GM18861 (cell line): ENCODE data around the gene TNK1.
"Not testable (repeated sequence)": the region's sequence is repeated elsewhere in the genome, so short reads cannot be mapped to it uniquely, and the experiment has no call there.

Experiments
- ATAC-seq: cut with Tn5 transposase; IDR thresholded peaks from one replicate; pipeline ENCODE4 v1.9.1; 2021; ENCODE audit not compliant: unreplicated experiment

The TNK1 gene

DNA sequence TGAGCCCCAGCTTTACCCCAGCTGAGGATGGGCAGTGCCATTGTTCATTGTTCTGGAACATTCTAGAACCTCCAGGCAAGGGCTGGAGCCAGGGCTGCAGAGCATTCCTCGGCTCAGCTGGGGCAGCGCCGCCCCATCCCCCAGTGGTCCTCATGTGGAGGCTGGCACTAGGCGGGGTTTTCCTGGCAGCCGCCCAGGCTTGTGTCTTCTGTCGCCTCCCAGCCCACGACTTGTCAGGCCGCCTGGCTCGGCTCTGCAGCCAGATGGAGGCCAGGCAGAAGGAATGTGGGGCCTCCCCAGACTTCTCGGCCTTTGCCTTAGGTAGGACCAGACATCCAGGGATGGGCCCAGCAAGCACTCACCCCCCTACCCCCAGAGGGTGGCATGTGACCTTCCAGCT is 25.8 kb upstream of the TNK1 start, which contains the start of gene TMEM95:
TSS of gene TMEM95 (plus strand) at position 104 of the 400 bp plus-strand sequence. CDS start at position 153, 49 bp downstream.
- no peak for ATAC-seq

DNA sequence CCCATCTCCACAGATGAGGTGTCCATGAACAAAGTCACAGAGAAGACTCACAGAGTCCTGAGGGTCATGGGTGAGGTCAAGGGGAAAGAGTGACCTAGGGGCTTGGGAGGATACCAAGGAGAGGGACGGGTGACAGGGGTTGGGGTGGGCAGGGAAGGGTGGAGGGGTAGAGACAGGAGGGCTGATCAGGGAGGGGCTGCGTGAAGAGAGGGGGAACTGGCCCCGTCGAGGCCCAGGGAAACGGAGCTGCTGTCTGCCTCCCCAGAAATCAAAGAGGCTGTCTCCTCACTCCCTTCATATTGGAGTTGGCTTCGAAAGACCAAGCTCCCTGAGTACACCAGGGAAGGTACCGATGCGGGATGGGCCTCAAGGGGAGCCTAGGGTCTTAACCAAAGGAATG is 25.3 kb upstream of the TNK1 start:
- no peak for ATAC-seq

DNA sequence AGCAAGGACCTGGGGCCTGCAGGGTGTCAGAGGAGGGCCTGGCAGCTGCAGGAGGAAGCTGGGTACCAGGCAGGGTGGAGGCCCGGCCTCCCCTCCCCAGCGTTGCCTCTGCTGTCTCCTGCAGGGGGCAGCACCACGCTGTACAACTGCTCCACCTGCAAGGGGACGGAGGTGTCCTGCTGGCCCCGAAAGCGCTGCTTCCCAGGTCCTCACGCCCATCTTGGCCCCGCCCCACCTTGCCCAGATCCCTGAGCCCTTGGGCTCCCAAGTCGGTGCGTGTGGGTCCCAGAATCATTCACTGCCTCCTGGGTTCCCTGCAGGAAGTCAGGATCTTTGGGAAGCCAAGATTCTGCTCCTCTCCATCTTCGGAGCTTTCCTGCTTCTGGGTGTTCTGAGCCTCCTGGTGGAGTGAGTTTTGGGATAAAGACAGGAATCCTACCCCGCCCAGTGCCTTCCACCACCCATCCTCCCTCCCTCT is 24.8 kb upstream of the TNK1 start:
- ATAC-seq: no peak

DNA sequence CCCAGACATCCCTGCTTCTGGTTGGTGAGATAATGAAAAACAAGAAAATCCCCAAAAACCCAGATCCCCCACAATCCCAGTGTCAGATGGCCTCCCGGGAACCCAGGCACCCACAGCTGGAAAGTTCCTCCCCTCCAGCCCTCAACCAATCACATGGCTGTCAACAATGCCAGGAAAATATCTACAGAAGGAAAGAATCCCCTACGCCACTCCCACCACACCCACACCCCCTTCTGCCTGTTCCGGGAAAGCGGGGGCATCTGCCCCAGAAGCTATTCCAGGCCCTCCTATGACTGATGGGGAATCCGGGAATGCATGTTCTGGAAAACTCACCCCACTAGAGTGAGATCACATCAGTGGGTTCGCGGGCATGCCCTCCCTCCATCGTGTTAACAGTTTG is 24.1 kb upstream of the TNK1 start:
- ATAC-seq: no peak

DNA sequence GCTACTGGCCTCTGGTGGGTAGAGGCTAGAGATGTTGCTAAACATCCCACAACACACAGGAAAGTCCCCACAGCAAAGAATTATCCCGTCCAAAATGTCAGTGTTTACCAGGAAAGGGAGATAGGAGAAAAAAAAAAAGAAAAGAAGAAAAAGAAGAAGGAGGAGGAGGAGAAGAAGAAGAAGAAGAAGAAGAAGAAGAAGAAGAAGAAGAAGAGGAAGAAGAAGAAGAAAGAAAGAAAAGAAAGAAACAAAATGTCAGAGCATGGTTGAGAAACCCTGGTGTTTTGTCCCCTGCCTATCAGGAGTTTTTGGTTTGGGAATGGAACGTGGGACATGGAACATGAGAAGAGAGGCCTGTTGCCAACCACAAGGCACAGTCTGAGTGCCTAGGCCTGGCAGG is 23.5 kb upstream of the TNK1 start:
- no peak for ATAC-seq

DNA sequence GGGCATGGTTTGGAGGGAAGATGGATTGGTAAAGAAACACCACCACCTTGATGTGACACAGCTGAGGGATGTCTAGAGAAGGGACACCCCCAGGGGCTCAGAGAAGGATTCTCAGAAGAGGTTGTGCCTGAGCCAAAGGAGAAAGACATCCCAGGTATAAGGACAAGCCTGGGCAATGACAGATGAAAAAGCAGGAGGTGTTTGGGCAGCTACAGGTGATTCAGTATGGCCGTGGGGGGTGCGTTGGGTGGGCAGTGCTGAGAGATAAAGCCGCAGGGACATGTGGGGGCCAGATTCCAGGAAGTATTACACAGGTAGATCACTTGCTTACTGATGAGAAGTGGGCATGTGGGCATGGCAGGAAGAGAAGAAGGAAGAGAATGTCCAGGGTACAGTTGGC is 19.0 kb upstream of the TNK1 start:
- ATAC-seq: no peak

DNA sequence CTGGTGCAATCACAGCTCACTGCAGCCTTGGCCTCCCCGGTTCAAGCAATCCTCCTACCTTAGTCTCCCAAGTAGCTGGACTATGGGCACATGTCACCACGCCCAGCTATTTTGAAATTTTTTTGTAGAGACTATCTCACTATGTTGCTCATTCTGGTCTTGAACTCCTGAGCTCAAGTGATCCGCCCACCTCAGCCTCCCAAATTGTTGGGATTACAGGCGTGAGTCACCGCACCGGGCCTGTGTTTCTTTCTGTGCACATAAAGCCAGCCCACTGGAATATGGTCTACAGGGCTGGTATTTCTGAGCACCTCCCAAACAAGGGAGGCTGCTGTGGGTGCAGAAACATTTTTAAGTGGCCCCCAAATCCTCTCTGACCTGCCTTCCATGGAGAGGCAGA is 17.6 kb upstream of the TNK1 start:
- ATAC-seq: no peak

DNA sequence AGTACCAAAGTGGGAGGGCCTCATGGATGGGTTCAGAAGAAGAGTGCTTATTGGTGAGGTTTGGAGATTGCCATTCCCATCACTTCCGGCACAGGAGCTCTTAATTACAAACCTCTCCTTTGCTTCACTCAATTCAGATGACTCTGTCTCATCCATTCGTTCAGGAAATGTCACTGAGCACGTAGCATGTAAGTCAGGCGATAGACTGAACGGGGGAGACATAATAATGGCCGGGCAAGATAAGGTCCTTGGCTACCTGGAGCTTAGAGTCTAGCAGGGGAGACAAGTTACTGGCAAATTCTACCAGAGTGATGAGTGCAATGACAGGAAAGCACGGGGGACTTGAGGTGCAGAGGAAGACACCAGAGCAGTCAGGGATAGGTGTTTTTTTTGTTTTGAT is 14.9 kb upstream of the TNK1 start:
- not testable (repeated sequence) for ATAC-seq

DNA sequence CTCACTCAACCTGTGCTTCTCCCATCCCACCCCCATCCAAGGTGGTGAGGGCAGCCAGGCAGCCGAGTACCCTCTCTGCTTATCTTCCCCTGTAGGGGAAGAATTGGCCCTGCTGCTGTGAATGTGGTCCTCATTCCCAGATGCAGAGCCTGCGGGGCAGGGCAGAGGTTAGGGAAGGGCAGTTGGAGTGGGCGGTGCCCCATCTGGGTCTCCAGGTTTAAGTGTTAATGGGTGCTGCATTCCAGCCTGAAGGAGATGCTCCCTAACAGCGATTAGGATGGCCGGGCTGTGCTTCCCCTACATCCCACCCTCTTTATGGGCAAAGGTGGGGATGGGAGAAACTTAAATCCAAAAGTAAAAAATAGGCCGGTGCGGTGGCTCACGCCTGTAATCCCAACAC is 13.8 kb upstream of the TNK1 start:
- no peak for ATAC-seq

DNA sequence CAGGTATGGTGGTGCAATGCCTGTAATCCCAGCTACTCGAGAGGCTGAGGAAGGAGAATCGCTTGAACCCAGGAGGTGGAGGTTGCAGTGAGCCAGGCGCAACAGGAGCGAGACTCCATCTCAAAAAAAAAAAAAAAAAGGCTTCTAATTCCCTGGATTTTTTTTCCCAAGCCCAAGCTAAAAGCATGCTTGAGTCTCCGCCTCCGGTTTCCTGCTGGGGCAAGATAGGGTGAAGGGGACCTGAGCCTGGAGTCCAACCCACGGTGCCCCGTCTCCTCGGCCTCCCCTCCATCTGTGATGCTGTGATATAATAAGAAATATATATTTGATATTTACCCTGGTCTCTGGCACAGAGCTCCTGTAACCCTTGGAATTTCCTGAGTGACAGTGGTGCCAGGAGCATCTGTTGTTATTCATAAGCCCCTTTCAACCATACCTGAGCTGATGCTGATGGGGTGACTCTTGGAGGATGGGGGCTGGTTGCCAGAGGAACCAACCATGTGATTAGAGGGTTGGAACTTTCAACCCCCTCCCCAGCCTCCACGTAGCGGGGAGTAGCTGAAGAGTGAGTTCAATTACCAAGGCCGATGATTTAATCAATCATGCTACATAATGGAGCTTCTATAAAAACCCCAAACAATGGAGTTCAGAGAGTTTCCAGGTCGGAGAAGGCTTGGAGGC is 12.8 kb upstream of the TNK1 start:
- ATAC-seq: no peak

DNA sequence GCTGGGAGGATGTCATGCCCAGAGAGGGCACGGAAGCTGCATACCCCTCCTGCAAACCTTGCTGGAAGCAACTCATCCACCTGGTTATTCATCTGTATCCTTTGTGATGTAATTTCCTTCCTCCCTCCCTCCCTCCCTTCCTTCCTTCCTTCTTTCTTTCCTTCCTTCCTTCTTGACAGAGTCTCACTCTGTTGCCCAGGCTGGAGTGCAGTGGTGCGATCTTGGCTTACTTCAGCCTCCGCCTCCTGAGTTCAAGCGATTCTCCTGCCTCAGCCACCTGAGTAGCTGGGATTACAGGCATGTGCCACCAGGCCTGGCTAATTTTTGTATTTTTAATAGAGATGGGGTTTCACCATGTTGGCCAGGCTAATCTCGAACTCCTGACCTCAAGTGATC is 12.3 kb upstream of the TNK1 start:
- not testable (repeated sequence) for ATAC-seq

DNA sequence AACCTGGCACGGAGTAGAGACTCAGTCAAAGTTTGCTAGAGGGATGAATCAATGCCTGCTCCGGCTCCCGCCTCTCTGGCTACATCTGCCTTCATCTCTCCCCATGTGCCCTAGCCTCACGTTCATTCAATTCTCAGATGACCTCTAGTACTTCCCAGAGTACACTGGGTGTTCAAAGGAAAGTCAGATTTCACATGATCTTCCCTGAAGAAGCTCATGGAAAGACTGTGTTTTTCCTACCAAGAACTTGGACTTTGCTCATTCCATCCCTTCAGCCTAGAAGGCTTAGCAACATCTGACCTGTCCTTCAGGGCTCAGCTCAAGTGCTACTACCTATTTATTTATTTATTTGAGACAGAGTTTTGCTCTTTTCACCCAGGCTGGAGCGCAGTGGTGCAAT is 11.1 kb upstream of the TNK1 start:
- ATAC-seq: no peak

DNA sequence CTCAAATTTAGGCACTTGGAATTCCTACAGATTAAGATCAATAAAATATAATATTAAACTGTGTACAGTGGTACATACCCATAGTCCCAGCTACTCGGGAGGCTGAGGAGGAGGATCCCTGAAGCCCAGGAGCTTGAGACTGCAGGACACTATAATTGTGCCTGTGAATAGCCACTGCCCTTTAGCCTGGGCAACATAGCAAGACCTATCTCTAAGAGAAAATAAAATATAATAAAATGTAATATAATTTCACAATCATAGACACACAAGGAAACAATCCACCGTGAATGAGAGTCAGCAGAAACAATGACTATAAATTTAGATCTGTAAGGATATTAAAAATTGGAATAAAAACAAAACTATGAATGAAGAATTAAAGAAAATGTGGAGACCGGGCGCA is 10.0 kb upstream of the TNK1 start:
- ATAC-seq: no peak

DNA sequence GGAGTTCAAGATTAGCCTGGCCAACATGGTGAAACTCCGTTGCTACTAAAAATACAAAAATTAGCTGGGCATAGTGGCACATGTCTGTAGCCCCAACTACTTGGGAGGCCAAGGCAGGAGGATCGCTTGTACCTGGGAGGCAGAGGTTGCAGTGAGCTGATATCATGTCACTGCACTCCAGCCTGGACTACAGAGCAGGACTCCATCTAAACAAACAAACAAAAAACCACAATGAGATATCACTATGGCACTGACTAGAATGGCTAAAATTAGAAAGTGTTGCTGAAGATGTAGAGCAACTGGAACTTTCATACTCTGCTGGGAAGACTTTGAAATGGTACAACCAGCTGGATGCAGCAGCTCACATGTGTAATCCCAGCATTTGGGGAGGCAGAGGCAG is 6.5 kb upstream of the TNK1 start:
- ATAC-seq: no peak

DNA sequence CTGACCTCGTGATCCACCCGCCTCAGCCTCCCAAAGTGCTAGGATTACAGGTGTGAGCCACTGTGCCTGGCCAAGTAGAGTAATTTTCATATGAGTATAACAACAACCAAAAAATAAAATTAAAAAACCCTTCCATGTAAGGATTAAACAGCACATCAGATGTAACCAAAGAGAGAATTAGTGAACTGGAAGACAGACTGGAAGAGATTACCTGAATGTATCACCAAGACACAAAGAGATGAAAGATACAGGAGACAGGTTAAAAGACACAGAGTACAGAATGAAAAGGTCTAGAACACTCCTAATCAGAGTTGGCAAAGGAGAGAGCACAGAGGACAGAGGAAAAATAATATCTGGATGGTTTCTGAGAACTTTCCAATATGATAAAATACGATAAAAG is 1.8 kb upstream of the TNK1 start:
- ATAC-seq: no peak

DNA sequence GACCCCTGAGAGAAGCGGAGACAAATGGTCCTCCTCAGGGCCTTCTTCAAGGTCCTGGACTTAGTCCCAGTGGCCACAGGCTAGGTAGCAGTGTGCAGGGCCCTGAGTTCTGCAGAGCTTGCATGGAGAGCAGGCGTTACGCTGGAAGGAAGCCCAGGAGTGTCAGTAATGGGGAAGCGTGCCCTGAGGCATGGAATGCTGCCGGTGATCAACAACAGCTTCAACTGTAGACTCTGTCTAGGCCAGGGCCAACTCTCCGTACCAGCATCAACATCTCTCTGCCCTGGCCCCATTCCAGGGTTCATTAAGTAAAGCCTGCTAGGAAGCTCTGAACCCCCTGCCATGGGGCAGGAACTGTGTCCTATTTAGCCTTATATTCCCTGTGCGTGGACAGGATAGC is 568 bp upstream of the TNK1 start:
- no peak for ATAC-seq

DNA sequence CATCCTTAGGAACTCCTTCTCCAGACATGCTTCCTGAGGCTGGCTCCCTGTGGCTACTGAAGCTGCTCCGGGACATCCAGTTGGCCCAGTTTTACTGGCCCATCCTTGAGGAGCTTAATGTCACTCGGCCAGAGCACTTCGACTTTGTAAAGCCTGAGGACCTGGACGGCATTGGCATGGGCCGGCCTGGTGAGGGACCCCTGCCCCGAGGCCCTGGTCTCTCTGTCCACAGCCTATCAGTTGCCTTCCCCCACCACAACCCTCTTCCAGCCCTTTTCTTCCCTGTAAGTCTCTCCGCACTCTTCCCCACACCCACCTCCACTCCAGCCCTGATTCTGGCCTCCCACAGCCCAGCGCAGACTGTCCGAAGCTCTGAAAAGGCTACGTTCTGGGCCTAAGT is 2.0 kb downstream of the TNK1 start:
- ATAC-seq: no peak

DNA sequence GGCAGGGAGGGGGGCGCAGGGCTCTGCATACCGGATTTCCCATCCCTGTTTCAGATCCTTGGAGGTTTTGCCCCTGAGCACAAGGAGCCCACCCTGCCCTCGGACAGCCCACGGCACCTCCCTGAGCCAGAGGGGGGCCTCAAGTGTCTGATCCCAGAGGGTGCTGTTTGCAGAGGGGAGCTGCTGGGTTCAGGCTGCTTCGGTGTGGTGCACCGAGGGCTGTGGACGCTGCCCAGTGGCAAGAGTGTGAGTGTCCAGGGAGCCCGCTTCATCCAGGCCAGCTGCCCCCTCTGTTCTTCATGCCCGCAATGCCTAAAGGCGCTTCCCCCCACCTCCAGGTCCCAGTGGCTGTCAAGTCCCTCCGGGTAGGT is 2.5 kb downstream of the TNK1 start:
- no peak for ATAC-seq

DNA sequence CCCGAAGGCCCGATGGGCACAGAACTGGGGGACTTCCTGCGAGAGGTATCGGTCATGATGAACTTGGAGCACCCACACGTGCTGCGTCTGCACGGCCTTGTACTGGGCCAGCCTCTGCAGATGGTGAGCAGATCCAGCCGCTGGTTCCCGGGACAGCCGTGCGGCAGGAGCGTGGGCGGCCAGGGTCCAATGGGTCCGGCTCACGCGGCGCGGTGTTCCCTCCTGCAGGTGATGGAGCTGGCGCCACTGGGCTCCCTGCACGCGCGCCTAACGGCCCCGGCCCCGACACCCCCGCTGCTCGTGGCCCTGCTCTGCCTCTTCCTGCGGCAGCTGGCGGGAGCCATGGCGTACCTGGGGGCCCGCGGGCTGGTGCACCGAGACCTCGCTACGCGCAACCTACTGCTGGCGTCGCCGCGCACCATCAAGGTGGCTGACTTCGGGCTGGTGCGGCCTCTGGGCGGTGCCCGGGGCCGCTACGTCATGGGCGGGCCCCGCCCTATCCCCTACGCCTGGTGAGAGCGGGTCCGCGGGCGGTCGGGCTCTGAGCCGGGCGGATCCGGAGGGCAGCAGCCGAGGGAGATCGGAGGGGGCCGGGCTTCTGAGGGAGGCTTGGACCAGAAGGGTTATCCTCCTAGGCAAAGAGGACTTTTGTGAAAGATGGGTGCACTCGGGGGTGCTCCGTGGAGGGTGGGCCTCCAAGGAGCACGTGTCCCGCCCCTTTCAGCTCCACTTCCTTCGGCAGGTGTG is 3.0 kb downstream of the TNK1 start:
- no peak for ATAC-seq

DNA sequence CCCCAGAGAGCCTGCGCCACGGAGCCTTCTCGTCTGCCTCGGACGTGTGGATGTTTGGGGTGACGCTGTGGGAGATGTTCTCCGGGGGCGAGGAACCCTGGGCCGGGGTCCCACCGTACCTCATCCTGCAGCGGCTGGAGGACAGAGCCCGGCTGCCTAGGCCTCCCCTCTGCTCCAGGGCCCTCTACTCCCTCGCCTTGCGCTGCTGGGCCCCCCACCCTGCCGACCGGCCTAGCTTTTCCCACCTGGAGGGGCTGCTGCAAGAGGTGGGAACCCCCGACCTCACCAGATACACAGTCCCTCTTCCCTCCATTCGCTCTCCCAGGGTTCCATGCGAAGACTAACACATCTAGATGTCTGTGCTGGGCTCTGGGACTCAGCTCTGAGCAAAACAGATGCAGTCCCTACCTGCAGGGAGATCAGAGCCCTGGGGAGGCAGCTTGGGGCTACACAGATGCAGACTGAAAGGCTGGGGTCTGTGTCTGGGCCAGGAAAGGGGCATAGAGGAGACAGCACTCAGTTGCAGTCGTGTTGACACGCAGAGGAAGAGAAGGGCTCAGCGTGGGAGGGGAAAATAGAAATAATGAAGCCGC is 3.7 kb downstream of the TNK1 start:
- no peak for ATAC-seq

DNA sequence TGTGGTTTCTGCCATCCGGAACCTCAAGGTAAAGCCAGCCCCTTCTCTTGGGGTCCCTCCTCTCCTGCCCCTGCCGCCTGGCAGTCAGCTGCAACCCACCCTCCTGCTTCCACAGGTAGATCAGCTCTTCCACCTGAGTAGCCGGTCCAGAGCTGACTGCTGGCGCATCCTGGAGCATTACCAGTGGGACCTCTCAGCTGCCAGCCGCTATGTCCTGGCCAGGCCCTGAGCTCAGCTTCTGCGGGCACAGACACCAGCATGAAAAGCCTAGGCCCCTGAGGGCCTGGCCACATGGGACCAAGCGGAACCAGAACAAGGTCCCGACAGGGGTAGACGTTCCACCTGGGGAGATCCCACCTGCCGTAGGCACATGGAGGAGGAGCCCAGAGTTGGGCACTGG is 8.0 kb downstream of the TNK1 start:
- ATAC-seq: no peak
